OCI-LY1 (cell line): ENCODE results near the gene RAB4B.

ENCODE experiments used
- CTCF ChIP-seq: fragments of 200-600 bp; sonication (generic), shearing (Covaris generic); IDR thresholded peaks from 2 replicates; pipeline ENCODE4 v1.5.1; 2017; ENCODE audit warnings: mild to moderate bottlenecking, antibody characterized with exemption, low read length, moderate library complexity, mixed read lengths
- EZH2 ChIP-seq: fragments of 200-600 bp; sonication (generic), shearing (Covaris generic); IDR thresholded peaks from 2 replicates; pipeline ENCODE4 v1.8.0; 2017; ENCODE audit warnings: borderline replicate concordance, mixed run types, mild to moderate bottlenecking, antibody characterized with exemption, low read length, moderate library complexity, mixed read lengths

- no peak for TF ChIP-seq CTCF
- no peak for TF ChIP-seq EZH2
These were observed 41.4 kb upstream of the RAB4B start for GRCh38 chr19:40736661-40737060.
